ENCODE measurements around the gene SLC50A1. TPM values are rescaled to one million over a fixed set of nuclear protein-coding genes. Genes with fewer than 3 reads are reported as not detected.
A peak's percentile ranks its signal among the peaks of the same experiment; 100 is the strongest.

Gene SLC50A1
- total RNA-seq, 4 donors from 2014 or later: 5.7 to 33.9 (median 14.9) TPM

DNA sequence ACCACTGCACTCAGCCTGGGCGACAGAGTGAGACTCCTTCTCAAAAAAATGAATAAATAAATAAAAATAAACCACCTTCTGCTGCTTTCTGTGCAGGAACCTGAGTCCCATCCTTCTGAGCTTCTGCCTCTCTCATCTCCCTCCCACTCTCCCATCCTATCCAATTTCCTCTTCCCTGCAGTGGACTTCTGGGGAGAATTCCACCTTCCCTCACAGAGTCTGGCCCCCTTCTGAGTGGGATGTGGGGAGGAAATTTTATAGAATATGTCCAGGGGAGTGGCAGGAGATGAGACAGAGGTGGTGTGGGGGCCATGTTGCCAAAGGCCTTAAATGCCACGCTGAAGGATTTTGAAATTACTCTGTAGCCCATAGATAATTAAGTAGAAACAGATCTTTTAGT is 13.3 kb upstream of the SLC50A1 start:
- H3K4me3 ChIP-seq: no peak overlapping the region
- TF ChIP-seq, protein P1, sequence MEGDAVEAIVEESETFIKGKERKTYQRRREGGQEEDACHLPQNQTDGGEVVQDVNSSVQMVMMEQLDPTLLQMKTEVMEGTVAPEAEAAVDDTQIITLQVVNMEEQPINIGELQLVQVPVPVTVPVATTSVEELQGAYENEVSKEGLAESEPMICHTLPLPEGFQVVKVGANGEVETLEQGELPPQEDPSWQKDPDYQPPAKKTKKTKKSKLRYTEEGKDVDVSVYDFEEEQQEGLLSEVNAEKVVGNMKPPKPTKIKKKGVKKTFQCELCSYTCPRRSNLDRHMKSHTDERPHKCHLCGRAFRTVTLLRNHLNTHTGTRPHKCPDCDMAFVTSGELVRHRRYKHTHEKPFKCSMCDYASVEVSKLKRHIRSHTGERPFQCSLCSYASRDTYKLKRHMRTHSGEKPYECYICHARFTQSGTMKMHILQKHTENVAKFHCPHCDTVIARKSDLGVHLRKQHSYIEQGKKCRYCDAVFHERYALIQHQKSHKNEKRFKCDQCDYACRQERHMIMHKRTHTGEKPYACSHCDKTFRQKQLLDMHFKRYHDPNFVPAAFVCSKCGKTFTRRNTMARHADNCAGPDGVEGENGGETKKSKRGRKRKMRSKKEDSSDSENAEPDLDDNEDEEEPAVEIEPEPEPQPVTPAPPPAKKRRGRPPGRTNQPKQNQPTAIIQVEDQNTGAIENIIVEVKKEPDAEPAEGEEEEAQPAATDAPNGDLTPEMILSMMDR (IDR thresholded peaks at IDR 0.05): no peak
- no peak for TF ChIP-seq EP300 (IDR thresholded peaks at IDR 0.05)
- no peak for TF ChIP-seq POLR2A (IDR thresholded peaks at IDR 0.05)
- WGBS, 2 donors: 70 to 95% methylated on average over 2 of the region's 2 CpGs

DNA sequence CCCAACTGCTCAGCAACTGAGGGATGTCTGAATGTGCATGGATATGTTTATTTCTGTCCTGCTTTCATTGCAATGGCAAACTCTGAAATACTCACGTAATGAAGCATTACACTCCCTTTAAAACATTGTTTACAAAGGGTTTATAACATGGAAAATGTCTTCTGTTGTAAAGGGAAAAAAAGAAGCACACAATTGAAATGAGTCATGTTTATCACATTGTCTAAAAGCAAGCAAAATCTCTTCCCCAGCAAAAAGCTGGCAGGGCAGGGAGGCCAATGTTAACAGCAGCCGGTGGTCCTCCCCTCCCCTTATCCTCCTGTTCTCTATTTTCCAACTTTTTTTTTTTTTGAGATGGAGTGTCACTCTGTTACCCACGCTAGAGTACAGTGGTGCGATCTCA is 11.9 kb upstream of the SLC50A1 start:
- 54 to 56% methylated on average over 4 of the region's 4 CpGs for WGBS, 2 donors
- DNase-seq (ENCODE audit: low spot score in 2 of 2): no peak
- Histone ChIP-seq H3K27ac (peak overlapping the region in 1 of 4 donors; percentile 99), H3K36me3 (no peaks in the 10 kb centered on the region), H3K4me1 (peaks cover 0 to 38% (median 16%) of the 10 kb centered on the region in 4 donors), H3K4me3 (no peak overlapping the region), H3K27me3 (no peaks in the 10 kb centered on the region), H3K9me3 (no peaks in the 10 kb centered on the region)
- TF ChIP-seq EP300 (IDR thresholded peaks at IDR 0.05) (no peak), POLR2A (IDR thresholded peaks at IDR 0.05) (no peak)
- TF ChIP-seq, protein P1 (IDR thresholded peaks at IDR 0.05): no peak

More for the DNA sequence above, 13.3 kb upstream of the SLC50A1 start:
- no peaks in the 10 kb centered on the region for H3K9me3 ChIP-seq
- H3K4me1 ChIP-seq: peaks cover 0 to 25% (median 16%) of the 10 kb centered on the region in 4 donors
- H3K27ac ChIP-seq: no peak overlapping the region
- no peaks in the 10 kb centered on the region for H3K36me3 ChIP-seq
- DNase-seq (ENCODE audit: low spot score in 2 of 2): no peak
- no peaks in the 10 kb centered on the region for H3K27me3 ChIP-seq

DNA sequence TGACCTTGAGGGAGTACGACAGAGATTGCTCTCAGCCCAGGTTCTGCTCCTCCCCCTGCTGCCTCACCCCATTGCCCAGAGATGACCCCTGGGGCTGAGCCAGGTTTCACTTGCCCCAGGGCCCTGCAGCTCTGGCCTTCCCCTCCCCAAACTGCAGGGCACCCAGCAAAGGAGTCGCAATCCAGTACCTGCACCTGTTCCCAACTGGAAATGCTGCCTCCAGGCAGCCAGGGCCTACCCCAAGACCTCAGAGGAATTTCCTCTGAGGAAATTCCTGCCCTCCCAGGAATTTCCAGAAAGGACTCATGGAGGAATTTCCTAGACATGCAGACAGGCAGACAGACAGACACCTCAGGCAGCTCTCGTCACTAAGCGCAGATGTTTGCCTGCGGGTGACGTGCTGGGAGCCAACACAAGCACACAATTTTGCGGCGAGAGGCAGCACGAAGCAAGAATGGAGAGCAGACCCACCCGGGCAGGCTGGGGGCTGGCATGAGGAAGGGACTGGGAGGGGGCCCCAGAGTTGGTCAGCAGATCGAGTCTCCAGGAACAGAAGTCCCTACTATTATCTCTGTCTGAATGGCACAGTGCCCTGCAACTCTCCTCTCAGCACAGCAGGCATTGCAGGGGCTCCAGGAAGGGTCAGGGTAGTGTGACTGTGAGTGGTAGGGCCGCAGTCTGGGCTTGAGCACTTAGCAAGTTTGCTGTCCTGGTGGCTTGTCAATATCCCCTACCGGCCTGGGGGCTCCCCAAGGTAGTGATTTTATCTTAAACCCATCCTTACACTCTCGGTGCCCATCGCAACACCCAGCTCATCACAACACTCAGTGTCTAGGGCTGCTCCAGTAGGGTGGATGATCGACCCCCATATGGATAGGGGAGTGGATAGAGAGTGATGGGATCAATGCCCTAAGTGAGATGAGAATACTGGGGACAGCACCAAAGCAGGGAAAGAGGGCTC is 10.9 kb upstream of the SLC50A1 start:
- 71 to 79% methylated on average over 16 of the region's 16 CpGs for WGBS, 2 donors
- Histone ChIP-seq H3K4me3 (no peak overlapping the region), H3K9me3 (no peaks in the 10 kb centered on the region), H3K27ac (peak overlapping the region in 3 of 4 donors; percentile 17 to 99 (median 90)), H3K36me3 (no peaks in the 10 kb centered on the region), H3K27me3 (no peaks in the 10 kb centered on the region), H3K4me1 (peaks cover 0 to 48% (median 19%) of the 10 kb centered on the region in 4 donors)
- TF ChIP-seq EP300 (IDR thresholded peaks at IDR 0.05) (no peak), POLR2A (IDR thresholded peaks at IDR 0.05) (no peak)
- TF ChIP-seq, protein P1 (IDR thresholded peaks at IDR 0.05): no peak
- DNase-seq (ENCODE audit: low spot score in 2 of 2): no peak

DNA sequence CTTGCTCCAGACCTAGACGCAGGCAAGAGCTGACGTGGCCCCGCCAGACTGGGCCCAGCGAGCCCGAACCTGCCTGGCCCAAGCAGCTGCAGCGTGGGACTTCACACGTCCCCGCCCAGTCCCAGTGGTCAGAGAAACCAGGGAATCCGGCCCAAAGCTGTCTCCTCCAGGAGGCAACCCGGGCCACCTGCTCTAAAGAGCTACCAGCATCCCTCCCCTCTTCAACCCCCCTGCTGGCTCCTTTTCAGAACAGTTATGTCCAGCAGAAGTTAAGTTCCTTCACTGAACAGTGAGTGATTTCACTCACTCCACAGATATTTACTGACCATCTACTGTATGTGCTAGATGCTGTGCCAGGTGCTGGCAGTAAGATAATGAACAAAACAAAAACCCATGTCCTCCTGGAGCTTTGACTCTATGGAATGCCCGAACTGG is 10.1 kb upstream of the SLC50A1 start:
- peak overlapping the region; percentile 84 to 99 (median 88) for H3K27ac ChIP-seq
- 51 to 65% methylated on average over 11 of the region's 11 CpGs for WGBS, 2 donors
- no peak overlapping the region for H3K4me3 ChIP-seq
- peaks cover 0 to 55% (median 22%) of the 10 kb centered on the region in 4 donors for H3K4me1 ChIP-seq
- no peak for TF ChIP-seq EP300 (IDR thresholded peaks at IDR 0.05)
- no peak for TF ChIP-seq POLR2A (IDR thresholded peaks at IDR 0.05)
- TF ChIP-seq, protein P1 (IDR thresholded peaks at IDR 0.05): no peak
- DNase-seq (ENCODE audit: low spot score in 2 of 2): no peak
- no peaks in the 10 kb centered on the region for H3K9me3 ChIP-seq
- no peaks in the 10 kb centered on the region for H3K27me3 ChIP-seq
- H3K36me3 ChIP-seq: no peaks in the 10 kb centered on the region

Data from tibial nerve (tissue), 4 donors.